PC-3 (cell line): ENCODE data around the gene TMEM273. TPM values are rescaled to one million over a fixed set of nuclear protein-coding genes. Genes with fewer than 3 reads are reported as not detected.

ENCODE experiments used
- ATAC-seq: fragments of 200-7000 bp; cut with Tn5 transposase; 2 replicates; pipeline ENCODE4 v1.9.1; 2020; ENCODE audit warnings: mild to moderate bottlenecking, moderate library complexity
- BruUV-seq: library from RNA; stranded (reverse); fragments of 400-500 nt; replicated peaks from 2 replicates; lab custom pipeline; 2021; lab: Mats Ljungman, UMichigan
- CTCF ChIA-PET: fragments of 300-600 bp; sonication (Branson Sonifier 250); formaldehyde crosslinking; loops from one replicate; lab custom pipeline; 2022; ENCODE audit warnings: antibody characterized with exemption; lab: Charles Lee
- POLR2A ChIA-PET: fragments of 300-600 bp; sonication (Branson Sonifier 250); formaldehyde crosslinking; loops from one replicate; lab custom pipeline; 2022; ENCODE audit warnings: antibody characterized with exemption; ENCODE audit not compliant: unreplicated experiment; lab: Charles Lee
- DNase-seq: peaks from one replicate; pipeline ENCODE4 v3.0.0-alpha.2; 2015
- H2AFZ ChIP-seq: fragments of 300-600 bp; sonication (generic); 2 replicates; pipeline ENCODE4 v1.6.0; 2016; ENCODE audit warnings: antibody characterized with exemption, low read length
- H3F3A ChIP-seq: fragments of 300-600 bp; sonication (generic); one replicate; pipeline ENCODE4 v1.6.0; 2017; ENCODE audit warnings: antibody characterized with exemption, low read length, control low read depth, mild to moderate bottlenecking; ENCODE audit not compliant: unreplicated experiment
- H3K27ac ChIP-seq: fragments of 300-600 bp; sonication (generic); 2 replicates; pipeline ENCODE4 v1.5.1; 2016; ENCODE audit warnings: mild to moderate bottlenecking, low read length
- H3K27me3 ChIP-seq: fragments of 300-600 bp; sonication (generic); 2 replicates; pipeline ENCODE4 v1.6.1; 2016; ENCODE audit warnings: low read length, mixed read lengths
- H3K36me3 ChIP-seq: fragments of 300-600 bp; sonication (generic); 2 replicates; pipeline ENCODE4 v1.6.1; 2016; ENCODE audit warnings: low read depth, mixed run types, low read length, mixed read lengths
- H3K4me1 ChIP-seq: fragments of 300-600 bp; sonication (generic); 2 replicates; pipeline ENCODE4 v1.5.1; 2016; ENCODE audit warnings: low read length; ENCODE audit not compliant: insufficient read depth
- H3K4me2 ChIP-seq: fragments of 300-600 bp; sonication (generic); 2 replicates; pipeline ENCODE4 v1.6.0; 2016; ENCODE audit warnings: low read length
- H3K4me3 ChIP-seq: fragments of 300-600 bp; sonication (generic); 2 replicates; pipeline ENCODE4 v1.5.1; 2016; ENCODE audit warnings: mild to moderate bottlenecking, low read length, mixed read lengths
- H3K79me2 ChIP-seq: fragments of 300-600 bp; sonication (generic); 2 replicates; pipeline ENCODE4 v1.6.1; 2017; ENCODE audit warnings: low read length, mixed read lengths
- H3K9ac ChIP-seq: fragments of 300-600 bp; sonication (generic); 2 replicates; pipeline ENCODE4 v1.6.0; 2016; ENCODE audit warnings: mild to moderate bottlenecking, low read length
- H3K9me2 ChIP-seq: fragments of 300-600 bp; sonication (generic); replicated peaks from 2 replicates; pipeline ENCODE4 v1.6.1; 2016; ENCODE audit warnings: mixed run types, low read length, mixed read lengths
- H3K9me3 ChIP-seq: fragments of 300-600 bp; sonication (generic); 2 replicates; pipeline ENCODE4 v1.6.1; 2016; ENCODE audit warnings: low read length, mixed read lengths
- H4K20me1 ChIP-seq: fragments of 300-600 bp; sonication (generic); 2 replicates; pipeline ENCODE4 v1.6.1; 2016; ENCODE audit warnings: low read length, mixed read lengths
- EZH2 ChIP-seq: fragments of 300-600 bp; sonication (generic); IDR thresholded peaks from one replicate; pipeline ENCODE4 v1.6.1; 2017; ENCODE audit warnings: antibody characterized with exemption, mild to moderate bottlenecking, low read length; ENCODE audit not compliant: unreplicated experiment
- EZH2phosphoT487 ChIP-seq: fragments of 300-600 bp; sonication (generic); IDR thresholded peaks from 2 replicates; pipeline ENCODE4 v1.6.1; 2018; ENCODE audit warnings: mild to moderate bottlenecking, antibody characterized with exemption, low read length, borderline replicate concordance
- intact Hi-C: fragments of 100-400 bp; cut with micrococcal nuclease; formaldehyde crosslinking; loops from 2 replicates; pipeline ENCODE4 v1.9.0; 2023
- total RNA-seq: library from RNA; depleted of rRNA; stranded (reverse); fragments of >200 nt; gene quantifications from 2 replicates; pipeline ENCODE4 v1.2.3, GENCODE V29; 2014
- TF ChIP-seq, protein P1 (sequence below): fragments of 300-600 bp; sonication (generic); conservative IDR thresholded peaks from 2 replicates; pipeline ENCODE4 v1.5.1; 2017; ENCODE audit warnings: antibody characterized with exemption, low read depth, mild to moderate bottlenecking, low read length

TMEM273 gene
- total RNA-seq, 1 experiment from 2014 or later, result not detected

DNA sequence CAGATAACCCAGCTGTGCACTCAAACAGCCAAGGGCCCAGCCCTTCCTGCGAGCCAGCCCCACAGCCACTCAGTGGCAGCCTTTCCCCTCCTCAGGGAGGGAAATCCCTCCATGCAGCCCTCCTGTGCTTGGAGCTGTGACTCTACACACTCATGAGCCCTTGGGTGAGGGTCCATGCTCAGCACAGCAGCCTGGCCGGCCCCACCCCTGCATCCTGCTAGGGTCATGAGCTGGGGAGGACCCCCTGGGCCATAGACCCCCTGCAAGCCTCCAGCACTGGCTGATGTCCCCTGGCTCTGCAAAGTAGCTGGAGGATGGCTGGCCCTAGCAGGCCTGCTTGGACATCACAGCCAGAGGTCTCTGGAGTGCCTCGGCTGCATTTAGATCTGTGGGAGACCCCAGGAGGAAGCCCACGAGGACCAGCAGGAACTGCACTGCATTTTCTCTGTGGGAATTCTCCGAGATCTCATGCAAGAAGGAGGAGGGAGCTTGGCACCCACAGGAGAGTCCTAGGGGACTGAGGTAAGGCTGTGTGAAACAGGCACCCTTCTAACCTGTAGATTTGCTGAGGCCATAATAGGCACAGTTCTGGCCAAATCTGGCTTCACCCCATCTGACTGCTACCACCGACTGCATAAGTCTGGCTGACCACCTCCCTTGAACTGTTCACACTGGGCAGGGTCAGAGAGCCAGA, 17.4 kb downstream of the TMEM273 start:
- ChIA-PET POLR2A (no interaction called here), CTCF (no interaction called here)
- H3K79me2 ChIP-seq, result no peaks in the 10 kb centered on the region
- BruUV-seq, result no TSS peak
- no peak for TF ChIP-seq EZH2
- TF ChIP-seq, protein P1, sequence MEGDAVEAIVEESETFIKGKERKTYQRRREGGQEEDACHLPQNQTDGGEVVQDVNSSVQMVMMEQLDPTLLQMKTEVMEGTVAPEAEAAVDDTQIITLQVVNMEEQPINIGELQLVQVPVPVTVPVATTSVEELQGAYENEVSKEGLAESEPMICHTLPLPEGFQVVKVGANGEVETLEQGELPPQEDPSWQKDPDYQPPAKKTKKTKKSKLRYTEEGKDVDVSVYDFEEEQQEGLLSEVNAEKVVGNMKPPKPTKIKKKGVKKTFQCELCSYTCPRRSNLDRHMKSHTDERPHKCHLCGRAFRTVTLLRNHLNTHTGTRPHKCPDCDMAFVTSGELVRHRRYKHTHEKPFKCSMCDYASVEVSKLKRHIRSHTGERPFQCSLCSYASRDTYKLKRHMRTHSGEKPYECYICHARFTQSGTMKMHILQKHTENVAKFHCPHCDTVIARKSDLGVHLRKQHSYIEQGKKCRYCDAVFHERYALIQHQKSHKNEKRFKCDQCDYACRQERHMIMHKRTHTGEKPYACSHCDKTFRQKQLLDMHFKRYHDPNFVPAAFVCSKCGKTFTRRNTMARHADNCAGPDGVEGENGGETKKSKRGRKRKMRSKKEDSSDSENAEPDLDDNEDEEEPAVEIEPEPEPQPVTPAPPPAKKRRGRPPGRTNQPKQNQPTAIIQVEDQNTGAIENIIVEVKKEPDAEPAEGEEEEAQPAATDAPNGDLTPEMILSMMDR, result no peak
- no peak for TF ChIP-seq EZH2phosphoT487
- no peak overlapping the region for H2AFZ ChIP-seq
- peaks cover 10% of the 10 kb centered on the region; the same call in 1 of the 2 replicates for H3K27me3 ChIP-seq
- no peak overlapping the region for H3K4me3 ChIP-seq
- H3K9ac ChIP-seq, result no peak overlapping the region
- H3K4me2 ChIP-seq, result no peak overlapping the region
- no peak overlapping the region for H3K27ac ChIP-seq
- no peaks in the 10 kb centered on the region for H3K9me3 ChIP-seq
- H3K4me1 ChIP-seq, result no peaks in the 10 kb centered on the region
- H3K36me3 ChIP-seq, result no peaks in the 10 kb centered on the region
- H4K20me1 ChIP-seq, result no peaks in the 10 kb centered on the region
- H3F3A ChIP-seq, result no peaks in the 10 kb centered on the region
- no peaks in the 10 kb centered on the region for H3K9me2 ChIP-seq
- DNase-seq (no peak), ATAC-seq (no peak)
- intact Hi-C loops, result no loop called here

DNA sequence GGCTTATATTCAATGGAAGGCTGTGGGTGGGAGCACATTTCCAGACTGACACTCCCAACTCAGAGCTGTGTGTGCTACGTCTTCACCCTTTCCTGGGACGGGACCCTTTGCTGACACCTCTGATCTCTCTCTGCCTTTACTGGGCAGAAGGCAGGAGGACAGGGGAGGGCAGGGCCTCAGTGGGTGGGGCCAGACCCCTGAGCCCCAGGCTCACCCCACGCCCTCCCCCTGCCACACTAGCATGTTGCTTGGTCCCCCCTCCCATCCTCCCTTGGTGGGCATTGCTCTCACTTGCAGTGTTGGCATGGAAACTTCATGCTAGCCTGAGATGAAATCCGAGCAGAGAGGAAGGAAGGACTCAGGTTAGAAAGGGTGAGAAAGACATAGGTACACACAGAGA, 18.4 kb downstream of the TMEM273 start:
- intact Hi-C loops, result loop anchor here (10.0 kb wide), 1 partner anchor 185 kb away; no protein-coding TSS in a partner anchor
- Histone ChIP-seq H3K79me2 (no peaks in the 10 kb centered on the region), H3K27ac (no peak overlapping the region), H2AFZ (no peak overlapping the region), H3K27me3 (peaks cover 10% of the 10 kb centered on the region; the same call in 1 of the 2 replicates), H3K4me1 (no peaks in the 10 kb centered on the region), H4K20me1 (no peaks in the 10 kb centered on the region), H3K9me2 (no peaks in the 10 kb centered on the region), H3F3A (no peaks in the 10 kb centered on the region), H3K4me2 (no peak overlapping the region), H3K9ac (no peak overlapping the region), H3K9me3 (no peaks in the 10 kb centered on the region), H3K36me3 (no peaks in the 10 kb centered on the region), H3K4me3 (no peak overlapping the region)
- CTCF ChIA-PET, result no interaction called here
- ATAC-seq (no peak), DNase-seq (no peak)
- TF ChIP-seq EZH2phosphoT487 (no peak), EZH2 (no peak)
- TF ChIP-seq, protein P1, result no peak
- POLR2A ChIA-PET, result no interaction called here
- BruUV-seq, result no TSS peak
